GM19468 (cell line): ENCODE measurements around the gene DIP2B.

ENCODE experiments used
- ATAC-seq: cut with Tn5 transposase; IDR thresholded peaks from one replicate; pipeline ENCODE4 v1.9.1; 2021; ENCODE audit warnings: mild to moderate bottlenecking, moderate library complexity, moderate number of reproducible peaks; ENCODE audit not compliant: unreplicated experiment; ENCODE audit errors: extremely low read depth

Gene DIP2B

GRCh38 chr12:50708631-50709030, 203.8 kb downstream of the DIP2B start:
- no peak for ATAC-seq

GRCh38 chr12:50711121-50711520, 206.3 kb downstream of the DIP2B start:
- no peak for ATAC-seq

GRCh38 chr12:50715174-50715573, 210.4 kb downstream of the DIP2B start:
- ATAC-seq, result no peak

GRCh38 chr12:50718760-50719159, 214.0 kb downstream of the DIP2B start:
- ATAC-seq, result no peak

DNA sequence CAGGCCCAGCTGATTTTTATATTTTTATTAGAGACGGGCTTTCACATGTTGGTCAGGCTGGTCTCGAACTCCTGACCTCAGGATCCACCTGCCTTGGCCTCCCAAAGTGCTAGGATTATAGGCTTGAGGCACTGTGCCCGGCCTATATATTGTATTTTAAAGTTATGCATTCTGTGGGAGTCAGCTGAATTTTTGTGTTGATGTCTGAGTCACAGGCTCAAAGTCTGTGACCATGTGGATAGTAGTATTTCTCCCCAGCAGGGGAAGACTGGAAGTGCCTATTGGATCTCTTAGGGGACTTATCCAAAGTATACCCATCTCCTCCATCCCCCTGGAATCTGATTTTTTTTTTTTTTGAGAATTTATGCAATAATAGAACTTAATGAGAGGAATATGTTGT, 215.3 kb downstream of the DIP2B start:
- ATAC-seq, result no peak

- ATAC-seq, result no peak
These were observed 215.7 kb downstream of the DIP2B start for GRCh38 chr12:50720501-50720900.

GRCh38 chr12:50723865-50724264, 219.1 kb downstream of the DIP2B start:
- ATAC-seq, result no peak

GRCh38 chr12:50725011-50725942, 220.5 kb downstream of the DIP2B start:
- no peak for ATAC-seq

DNA sequence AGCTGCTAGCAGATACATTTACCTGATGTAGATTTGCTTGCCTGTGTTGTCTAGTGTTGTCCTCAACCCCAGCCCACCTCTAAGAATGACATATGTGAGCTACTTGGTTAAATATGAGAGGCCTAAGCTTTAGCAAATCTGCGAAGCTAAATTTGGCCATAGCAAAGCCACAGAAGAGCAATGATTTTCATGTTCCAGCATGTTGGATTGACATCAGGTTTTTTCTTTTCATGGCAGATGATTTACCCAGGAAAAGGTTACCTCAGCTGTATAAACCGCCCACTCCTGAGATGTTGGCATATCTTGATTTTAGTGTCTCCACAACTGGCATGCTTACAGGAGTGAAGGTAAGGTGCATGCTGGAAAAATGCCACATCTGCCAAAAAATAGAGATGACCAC, 222.7 kb downstream of the DIP2B start:
- no peak for ATAC-seq

DNA sequence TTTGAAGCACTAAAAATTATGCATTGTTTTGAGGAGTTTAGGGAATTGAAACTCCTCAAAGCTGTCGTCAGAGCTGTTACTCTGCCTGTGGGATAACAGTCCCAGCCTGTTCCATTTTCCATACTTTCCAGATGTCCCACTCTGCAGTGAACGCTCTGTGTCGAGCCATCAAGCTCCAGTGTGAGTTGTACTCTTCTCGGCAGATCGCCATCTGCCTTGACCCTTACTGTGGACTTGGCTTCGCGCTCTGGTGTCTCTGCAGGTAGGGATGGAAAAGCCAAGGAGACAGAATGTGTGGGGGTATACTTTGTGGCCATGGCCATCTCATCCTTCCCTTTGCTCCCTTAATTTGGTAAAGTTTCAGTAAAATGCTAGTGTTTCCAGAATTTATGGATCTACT, 223.6 kb downstream of the DIP2B start:
- no peak for ATAC-seq

GRCh38 chr12:50728841-50729240, 224.1 kb downstream of the DIP2B start:
- ATAC-seq, result no peak

DNA sequence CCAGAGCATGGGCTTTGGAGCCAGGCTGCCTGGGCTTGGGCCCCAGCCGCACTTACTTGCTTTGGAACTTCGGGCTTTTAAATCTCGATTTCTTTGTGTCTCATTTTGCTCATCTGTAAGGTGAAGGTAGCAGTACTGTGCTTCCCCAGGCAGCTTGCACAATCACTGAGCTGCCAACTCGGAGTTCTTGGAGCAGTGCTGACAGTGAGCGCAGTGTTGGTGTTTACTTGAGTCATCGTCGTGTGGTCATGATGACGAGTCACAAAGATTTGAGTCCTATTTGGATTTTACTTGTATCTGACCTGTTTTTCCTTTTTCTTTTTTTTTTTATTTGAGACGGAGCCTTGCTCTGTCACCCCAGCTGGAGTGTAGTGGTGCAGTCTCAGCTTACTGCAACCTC, 227.8 kb downstream of the DIP2B start:
- ATAC-seq, result no peak

GRCh38 chr12:50733706-50734105, 228.9 kb downstream of the DIP2B start:
- no peak for ATAC-seq

- no peak for ATAC-seq
These were observed 229.9 kb downstream of the DIP2B start for GRCh38 chr12:50734409-50735263.

DNA sequence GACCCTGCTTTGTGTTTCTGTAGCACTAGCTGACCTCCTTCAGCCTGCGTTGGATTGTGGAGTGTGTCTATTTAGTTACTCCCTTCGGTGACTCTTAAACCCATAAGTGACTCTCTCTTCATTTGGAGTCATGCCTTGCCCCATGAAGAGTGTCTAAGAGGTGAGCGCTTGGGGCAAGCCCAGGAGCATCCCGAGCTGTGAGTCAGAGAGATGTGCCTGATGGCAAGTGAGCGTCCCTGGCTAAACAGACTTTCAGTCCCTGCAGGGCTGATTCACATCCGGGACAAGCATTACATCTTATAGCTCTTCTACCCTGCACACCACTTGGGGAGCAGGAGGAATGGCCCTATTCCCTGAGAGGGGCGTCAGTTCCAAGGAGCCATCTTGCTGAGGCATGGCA, 234.8 kb downstream of the DIP2B start:
- ATAC-seq, result no peak

DNA sequence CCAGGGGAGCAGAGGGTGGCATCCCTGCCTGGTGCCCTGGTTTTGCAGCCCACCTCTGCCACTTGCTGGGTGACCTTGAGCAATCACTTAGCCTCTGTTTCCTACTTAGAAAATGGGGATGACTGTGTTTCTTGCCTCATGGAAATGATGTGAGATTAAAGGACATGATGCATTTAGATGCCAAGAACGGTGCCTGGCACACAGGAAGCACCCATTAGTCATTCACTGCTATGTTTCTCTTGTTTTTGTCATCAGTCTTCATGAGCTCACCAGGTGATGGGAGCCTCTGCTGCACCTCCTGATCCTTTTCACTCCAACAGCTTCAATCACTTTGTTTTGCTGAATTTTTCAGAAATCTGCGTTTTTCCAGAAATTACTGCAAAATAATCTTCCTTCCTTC, 235.5 kb downstream of the DIP2B start:
- no peak for ATAC-seq

- ATAC-seq, result no peak
These were observed 238.0 kb downstream of the DIP2B start for GRCh38 chr12:50742776-50743175.

DNA sequence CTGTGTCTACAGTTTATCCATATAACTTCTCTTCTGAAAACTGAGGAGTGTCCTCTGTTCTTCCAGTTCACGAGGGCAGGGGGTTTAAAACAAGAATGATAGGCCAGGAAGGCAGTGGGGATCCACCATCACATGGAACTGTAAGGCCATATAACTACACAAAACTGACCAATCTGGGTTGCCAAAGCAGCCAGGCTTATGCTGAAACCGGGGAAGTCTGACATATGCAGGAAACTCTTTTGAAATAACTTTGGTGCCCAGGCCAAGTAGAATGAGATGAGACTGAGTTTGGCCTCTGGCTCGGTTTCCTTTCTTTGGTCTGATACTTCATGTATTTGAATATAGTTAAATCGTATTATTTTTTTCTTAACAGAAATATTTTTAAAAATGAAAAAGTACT, 241.1 kb downstream of the DIP2B start:
- no peak for ATAC-seq

DNA sequence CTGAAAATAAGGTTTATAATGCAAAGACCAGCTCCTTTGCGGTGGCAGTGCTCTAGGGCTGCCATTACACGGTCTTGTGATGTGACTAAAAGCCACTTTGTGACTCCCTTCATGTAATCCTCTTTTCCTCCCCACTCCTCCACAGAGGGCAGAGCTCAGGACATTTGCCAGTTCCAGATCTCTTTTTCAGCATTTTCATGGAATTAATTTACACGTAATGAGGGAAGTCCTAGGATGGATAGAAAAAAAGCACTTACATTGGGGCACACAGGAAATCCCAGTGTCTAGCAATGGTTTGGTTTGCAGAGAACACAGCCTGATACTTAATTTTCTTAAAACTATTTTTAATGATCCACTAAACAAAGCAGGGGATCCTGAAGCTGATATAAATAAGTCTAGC, 241.6 kb downstream of the DIP2B start:
- no peak for ATAC-seq

GRCh38 chr12:50747817-50748216, 243.0 kb downstream of the DIP2B start:
- no peak for ATAC-seq

GRCh38 chr12:50749459-50749882, 244.7 kb downstream of the DIP2B start:
- no peak for ATAC-seq
